Activated CD4-positive, alpha-beta T cell treated with anti-CD3 and anti-CD28 coated beads, Interleukin-2, amount 10 ng/mL, durations not matched to agents 7 days and 5 days (primary cell): ENCODE measurements around the gene PYGB. TPM values are rescaled to one million over a fixed set of nuclear protein-coding genes. Genes with fewer than 3 reads are reported as not detected.
A peak's percentile ranks its signal among the peaks of the same experiment; 100 is the strongest.

Source experiments
- CTCF ChIA-PET: fragments of 350-600 bp; sonication (Branson Sonifier 250); formaldehyde crosslinking; loops from one replicate; lab custom pipeline; 2021; ENCODE audit warnings: antibody characterized with exemption; lab: Charles Lee
- POLR2A ChIA-PET: fragments of 350-600 bp; sonication (Branson Sonifier 250); formaldehyde crosslinking; loops from one replicate; lab custom pipeline; 2021; ENCODE audit warnings: antibody characterized with exemption; lab: Charles Lee
- DNase-seq: peaks from one replicate; pipeline ENCODE4 v3.0.0-alpha.2; 2020
- H3K27ac Mint-ChIP-seq: one replicate; pipeline ENCODE4 v1.8.0; 2021; ENCODE audit warnings: mild to moderate bottlenecking, moderate library complexity, mixed read lengths
- H3K27me3 Mint-ChIP-seq: one replicate; pipeline ENCODE4 v1.8.0; 2021; ENCODE audit warnings: mixed read lengths
- H3K36me3 Mint-ChIP-seq: one replicate; pipeline ENCODE4 v1.8.0; 2021; ENCODE audit warnings: low read depth, mixed read lengths
- H3K4me1 Mint-ChIP-seq: one replicate; pipeline ENCODE4 v1.8.0; 2021; ENCODE audit warnings: mixed read lengths
- H3K4me3 Mint-ChIP-seq: one replicate; pipeline ENCODE4 v1.8.0; 2021; ENCODE audit warnings: mild to moderate bottlenecking, moderate library complexity, mixed read lengths
- H3K9me3 Mint-ChIP-seq: one replicate; pipeline ENCODE4 v1.8.0; 2021; ENCODE audit warnings: mixed read lengths
- total RNA-seq, 2 experiments: library from RNA; stranded (reverse); gene quantifications; one replicate each; pipeline ENCODE4 v1.2.3, GENCODE V29; 2021

PYGB gene
- total RNA-seq, 2 experiments from 2014 or later = 28.7 to 30.2 TPM

DNA sequence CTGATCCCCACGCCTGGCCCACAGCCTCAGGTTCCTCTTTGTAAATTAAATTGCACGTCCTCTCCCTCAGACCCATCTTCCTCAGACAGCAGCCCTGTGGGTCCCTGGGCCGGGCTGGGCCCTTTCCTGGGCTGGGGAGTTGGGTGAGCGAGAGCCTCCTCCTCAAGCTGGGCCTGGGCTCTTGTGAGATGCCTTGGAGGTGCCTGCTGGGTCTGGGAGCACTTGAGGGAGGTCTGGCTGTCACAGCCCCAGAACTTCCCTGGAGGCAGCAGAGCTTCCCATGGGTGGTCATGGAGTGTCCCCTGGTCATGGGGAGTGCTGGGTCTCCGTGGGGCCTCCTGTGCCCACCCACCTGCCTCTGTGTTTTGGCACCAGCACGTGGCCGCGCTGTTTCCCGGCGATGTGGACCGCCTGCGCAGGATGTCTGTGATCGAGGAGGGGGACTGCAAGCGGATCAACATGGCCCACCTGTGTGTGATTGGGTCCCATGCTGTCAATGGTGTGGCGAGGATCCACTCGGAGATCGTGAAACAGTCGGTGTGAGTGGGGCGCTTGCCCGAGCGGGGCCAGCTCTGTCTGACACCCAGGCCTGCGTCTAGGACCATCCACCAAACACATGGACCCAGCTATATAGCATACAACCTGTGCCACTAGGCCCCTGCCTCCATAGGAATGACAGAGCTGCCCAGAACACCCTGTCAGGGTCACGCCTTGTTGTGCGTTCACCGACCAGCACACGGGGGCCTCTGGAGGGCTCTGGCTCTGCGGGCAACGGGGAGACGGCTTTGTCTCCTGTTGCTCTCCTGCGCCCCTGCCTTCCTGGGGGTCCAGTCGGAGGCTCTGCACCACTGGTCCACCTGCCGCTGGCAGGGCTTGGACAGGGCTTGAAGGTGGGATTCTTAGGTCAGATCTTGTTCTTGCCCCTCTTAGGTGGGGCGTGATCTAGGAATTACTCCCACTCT, 33.0 kb downstream of the PYGB start:
- no peak for DNase-seq
- no peaks in the 10 kb centered on the region for H3K27me3 Mint-ChIP-seq
- no peak overlapping the region for H3K27ac Mint-ChIP-seq
- H3K4me1 Mint-ChIP-seq = peaks cover 9% of the 10 kb centered on the region
- no peaks in the 10 kb centered on the region for H3K9me3 Mint-ChIP-seq
- no peak overlapping the region for H3K4me3 Mint-ChIP-seq
- peaks cover 8% of the 10 kb centered on the region for H3K36me3 Mint-ChIP-seq
- CTCF ChIA-PET = interaction anchor here (1.3 to 2.9 kb wide), 2 partner anchors 28 to 29 kb away, joined by 4 to 8 read pairs; no protein-coding TSS in a partner anchor
- POLR2A ChIA-PET = no interaction called here

DNA sequence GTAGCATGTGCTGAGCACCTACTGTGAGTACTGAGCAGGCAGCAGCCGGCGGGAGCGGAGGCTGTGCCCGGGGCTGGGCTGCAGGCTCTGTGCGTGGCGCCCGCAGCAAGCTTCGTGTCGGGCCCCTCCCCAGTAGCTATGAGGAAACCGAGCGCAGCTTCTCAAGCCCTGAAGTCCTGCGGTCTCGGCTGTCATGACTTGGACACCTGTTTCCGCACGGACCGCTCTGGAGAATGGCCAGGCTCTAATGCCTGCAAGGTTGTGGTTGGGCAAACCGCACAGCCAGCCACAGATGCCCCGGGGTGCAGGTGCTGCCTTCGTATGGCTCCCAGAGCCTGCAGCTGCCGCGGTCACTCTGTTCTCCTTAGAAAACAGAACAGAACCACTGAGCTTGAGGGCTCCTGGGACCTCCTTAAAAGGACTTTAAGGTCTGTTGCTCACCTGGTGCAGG, 33.7 kb downstream of the PYGB start:
- ChIA-PET POLR2A (no interaction called here), CTCF (interaction anchor here (1.0 to 2.9 kb wide), 3 partner anchors 8 to 29 kb away, joined by 3 to 8 read pairs (median 4); no protein-coding TSS in a partner anchor)
- peak overlapping the region; percentile 90 for H3K27ac Mint-ChIP-seq
- peaks cover 8% of the 10 kb centered on the region for H3K36me3 Mint-ChIP-seq
- H3K27me3 Mint-ChIP-seq = no peaks in the 10 kb centered on the region
- H3K4me3 Mint-ChIP-seq = no peak overlapping the region
- DNase-seq = no peak
- H3K9me3 Mint-ChIP-seq = no peaks in the 10 kb centered on the region
- peaks cover 9% of the 10 kb centered on the region for H3K4me1 Mint-ChIP-seq

DNA sequence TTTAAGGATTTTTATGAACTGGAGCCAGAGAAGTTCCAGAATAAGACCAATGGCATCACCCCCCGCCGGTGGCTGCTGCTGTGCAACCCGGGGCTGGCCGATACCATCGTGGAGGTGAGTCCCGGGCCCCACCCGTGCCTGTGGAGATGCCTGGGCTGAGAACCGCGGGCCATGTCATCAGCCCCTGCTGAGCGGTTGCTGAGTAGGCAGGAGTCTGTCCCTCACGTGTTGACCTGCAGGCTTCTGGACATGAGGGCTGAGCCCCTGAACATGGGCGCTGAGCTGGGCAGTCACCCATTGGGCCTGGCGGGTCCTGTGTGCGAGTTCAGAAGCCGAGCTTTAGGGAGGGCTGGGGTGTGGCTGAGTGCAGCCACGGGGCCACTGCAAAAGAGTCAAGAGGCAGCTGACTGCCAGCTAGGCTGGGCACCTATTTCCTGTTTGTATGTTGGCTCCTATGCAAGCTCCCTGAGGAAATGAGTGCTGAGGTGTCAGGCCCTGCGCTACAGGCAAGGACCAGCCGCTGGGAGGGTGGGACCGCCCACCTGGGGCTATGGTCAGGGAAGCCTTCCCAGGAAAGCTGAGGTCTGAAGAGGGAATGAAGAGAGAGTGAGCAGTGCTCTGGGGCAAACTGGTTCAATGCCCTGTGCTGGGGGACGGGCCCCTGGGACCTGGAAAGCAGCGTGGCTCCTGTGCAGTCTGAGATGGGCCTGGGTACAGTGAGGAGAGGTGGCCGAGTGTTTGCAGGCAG, 34.3 kb downstream of the PYGB start:
- Mint-ChIP-seq H3K27ac (peak overlapping the region; percentile 90), H3K4me1 (peaks cover 9% of the 10 kb centered on the region), H3K36me3 (peaks cover 8% of the 10 kb centered on the region), H3K4me3 (no peak overlapping the region), H3K27me3 (no peaks in the 10 kb centered on the region), H3K9me3 (no peaks in the 10 kb centered on the region)
- no peak for DNase-seq
- ChIA-PET POLR2A (no interaction called here), CTCF (interaction anchor here (1.0 to 2.9 kb wide), 4 partner anchors 9 to 117 kb away, joined by 3 to 8 read pairs (median 4); no protein-coding TSS in a partner anchor)

DNA sequence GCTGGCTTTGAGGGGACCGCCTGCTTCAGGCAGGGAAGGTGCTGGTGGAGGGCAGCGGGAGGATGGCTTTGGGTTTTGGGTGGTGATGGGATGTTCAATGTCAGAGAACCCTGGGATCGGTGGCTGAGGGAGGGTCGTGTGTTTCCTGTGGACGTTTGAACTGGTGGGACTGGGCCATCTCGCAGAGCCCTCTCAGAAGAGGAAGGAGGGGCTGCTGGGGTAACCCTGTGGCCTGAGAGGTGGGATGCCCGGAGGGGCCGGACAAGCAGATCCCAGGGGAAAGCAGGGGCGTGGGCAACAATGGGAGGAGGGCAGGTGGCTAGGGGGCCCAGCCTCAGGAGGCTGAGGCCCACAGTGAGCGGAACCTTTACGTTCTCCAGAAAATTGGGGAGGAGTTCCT, 34.9 kb downstream of the PYGB start:
- peak overlapping the region; percentile 90 for H3K27ac Mint-ChIP-seq
- no peaks in the 10 kb centered on the region for H3K27me3 Mint-ChIP-seq
- peaks cover 9% of the 10 kb centered on the region for H3K4me1 Mint-ChIP-seq
- H3K4me3 Mint-ChIP-seq = no peak overlapping the region
- ChIA-PET POLR2A (no interaction called here), CTCF (interaction anchor here (1.0 to 1.3 kb wide), 2 partner anchors 10 to 117 kb away, joined by 3 read pairs; no protein-coding TSS in a partner anchor)
- DNase-seq = no peak
- peaks cover 8% of the 10 kb centered on the region for H3K36me3 Mint-ChIP-seq
- H3K9me3 Mint-ChIP-seq = no peaks in the 10 kb centered on the region

DNA sequence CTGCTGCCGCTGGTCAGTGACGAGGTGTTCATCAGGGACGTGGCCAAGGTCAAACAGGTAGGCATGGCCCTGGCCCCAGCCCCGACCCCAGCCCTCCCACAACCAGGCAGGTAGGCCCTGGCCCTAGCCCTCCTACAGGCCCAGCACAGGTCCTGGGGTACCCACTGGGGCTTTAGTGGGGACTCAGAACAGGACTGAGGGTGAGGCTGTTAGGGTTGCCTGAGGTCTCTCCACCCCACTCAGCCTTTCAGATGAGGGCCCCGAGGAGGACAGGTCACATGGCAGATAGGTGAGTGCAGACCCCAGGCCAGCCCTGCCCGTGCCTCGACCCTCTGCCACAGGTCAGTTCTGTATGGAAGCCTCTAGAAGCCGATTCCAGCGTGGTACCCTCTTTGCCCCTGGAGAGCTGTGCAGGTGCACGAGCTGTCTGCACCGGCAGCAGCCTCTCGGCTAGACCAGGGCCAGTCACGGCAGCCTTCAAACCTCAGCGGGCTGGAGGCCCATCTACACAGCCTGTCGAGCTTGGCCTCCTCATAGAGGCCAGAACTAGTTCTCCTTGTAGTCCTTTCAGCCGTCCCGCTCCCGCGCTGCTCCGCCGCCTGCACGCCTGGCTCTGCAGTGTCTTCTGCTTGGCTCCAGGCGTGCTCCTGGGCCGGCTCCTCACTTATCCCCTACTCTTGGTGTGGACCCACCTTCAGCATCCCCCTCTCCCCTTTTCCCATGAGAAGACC, 35.5 kb downstream of the PYGB start:
- no peak for DNase-seq
- Mint-ChIP-seq H3K27me3 (no peaks in the 10 kb centered on the region), H3K4me3 (no peak overlapping the region), H3K4me1 (peaks cover 9% of the 10 kb centered on the region), H3K36me3 (peaks cover 8% of the 10 kb centered on the region), H3K27ac (no peak overlapping the region), H3K9me3 (no peaks in the 10 kb centered on the region)
- ChIA-PET POLR2A (no interaction called here), CTCF (interaction anchor here (1.3 kb wide), 1 partner anchor 116 kb away, joined by 3 read pairs; no protein-coding TSS in a partner anchor)

DNA sequence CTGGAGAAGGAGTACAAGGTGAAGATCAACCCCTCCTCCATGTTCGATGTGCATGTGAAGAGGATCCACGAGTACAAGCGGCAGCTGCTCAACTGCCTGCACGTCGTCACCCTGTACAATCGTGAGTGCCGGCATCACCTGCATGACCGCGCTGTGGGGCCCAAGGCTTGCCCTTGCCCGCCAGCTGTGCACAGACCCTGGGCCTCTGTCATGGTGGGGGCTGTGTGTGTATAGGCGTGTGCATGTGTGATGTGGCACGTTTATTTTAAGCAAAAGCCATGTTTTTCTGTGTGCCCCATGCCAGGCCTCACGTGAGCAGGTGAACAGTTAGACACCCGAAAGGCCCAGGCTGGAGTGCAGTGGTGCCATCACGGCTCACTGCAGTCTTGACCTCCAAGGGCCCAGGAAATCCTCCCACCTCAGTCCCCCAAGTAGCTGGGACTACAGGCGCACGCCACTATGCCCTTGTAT, 36.3 kb downstream of the PYGB start:
- Mint-ChIP-seq H3K27ac (peak overlapping the region; percentile 31), H3K9me3 (no peaks in the 10 kb centered on the region), H3K27me3 (no peaks in the 10 kb centered on the region), H3K4me3 (no peak overlapping the region), H3K4me1 (peaks cover 9% of the 10 kb centered on the region), H3K36me3 (peaks cover 11% of the 10 kb centered on the region)
- ChIA-PET CTCF (no interaction called here), POLR2A (no interaction called here)
- DNase-seq = no peak

DNA sequence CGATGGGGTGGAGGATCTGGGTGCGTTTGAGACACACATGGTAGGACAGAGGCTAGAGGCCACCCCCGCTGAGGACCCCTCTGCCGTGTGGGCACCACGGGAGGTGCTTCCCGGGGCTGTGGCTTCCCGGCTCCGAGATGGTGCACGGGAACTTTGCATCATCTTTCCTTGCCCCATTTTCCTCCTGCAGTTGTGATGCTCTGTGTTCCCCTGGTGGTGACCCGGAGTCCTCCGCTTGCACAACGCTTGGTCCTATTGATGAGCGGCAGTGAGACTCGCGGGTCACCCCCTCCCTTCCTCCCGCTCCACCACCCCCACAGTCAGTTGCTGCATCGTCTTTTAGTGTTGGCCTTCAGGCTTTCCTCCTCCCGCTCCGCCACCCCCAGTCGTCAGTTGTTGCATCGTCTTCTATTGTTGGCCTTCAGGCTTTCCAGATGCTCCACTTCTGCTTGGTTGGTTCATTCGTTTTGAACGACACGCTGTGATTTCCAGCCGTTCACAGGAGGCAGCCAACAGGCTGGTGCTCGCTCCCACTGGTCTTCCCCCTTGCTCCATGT, 37.3 kb downstream of the PYGB start:
- DNase-seq = no peak
- H3K9me3 Mint-ChIP-seq = no peaks in the 10 kb centered on the region
- POLR2A ChIA-PET = no interaction called here
- H3K4me3 Mint-ChIP-seq = no peak overlapping the region
- H3K4me1 Mint-ChIP-seq = peaks cover 9% of the 10 kb centered on the region
- peaks cover 15% of the 10 kb centered on the region for H3K36me3 Mint-ChIP-seq
- no peaks in the 10 kb centered on the region for H3K27me3 Mint-ChIP-seq
- CTCF ChIA-PET = no interaction called here
- H3K27ac Mint-ChIP-seq = no peak overlapping the region

DNA sequence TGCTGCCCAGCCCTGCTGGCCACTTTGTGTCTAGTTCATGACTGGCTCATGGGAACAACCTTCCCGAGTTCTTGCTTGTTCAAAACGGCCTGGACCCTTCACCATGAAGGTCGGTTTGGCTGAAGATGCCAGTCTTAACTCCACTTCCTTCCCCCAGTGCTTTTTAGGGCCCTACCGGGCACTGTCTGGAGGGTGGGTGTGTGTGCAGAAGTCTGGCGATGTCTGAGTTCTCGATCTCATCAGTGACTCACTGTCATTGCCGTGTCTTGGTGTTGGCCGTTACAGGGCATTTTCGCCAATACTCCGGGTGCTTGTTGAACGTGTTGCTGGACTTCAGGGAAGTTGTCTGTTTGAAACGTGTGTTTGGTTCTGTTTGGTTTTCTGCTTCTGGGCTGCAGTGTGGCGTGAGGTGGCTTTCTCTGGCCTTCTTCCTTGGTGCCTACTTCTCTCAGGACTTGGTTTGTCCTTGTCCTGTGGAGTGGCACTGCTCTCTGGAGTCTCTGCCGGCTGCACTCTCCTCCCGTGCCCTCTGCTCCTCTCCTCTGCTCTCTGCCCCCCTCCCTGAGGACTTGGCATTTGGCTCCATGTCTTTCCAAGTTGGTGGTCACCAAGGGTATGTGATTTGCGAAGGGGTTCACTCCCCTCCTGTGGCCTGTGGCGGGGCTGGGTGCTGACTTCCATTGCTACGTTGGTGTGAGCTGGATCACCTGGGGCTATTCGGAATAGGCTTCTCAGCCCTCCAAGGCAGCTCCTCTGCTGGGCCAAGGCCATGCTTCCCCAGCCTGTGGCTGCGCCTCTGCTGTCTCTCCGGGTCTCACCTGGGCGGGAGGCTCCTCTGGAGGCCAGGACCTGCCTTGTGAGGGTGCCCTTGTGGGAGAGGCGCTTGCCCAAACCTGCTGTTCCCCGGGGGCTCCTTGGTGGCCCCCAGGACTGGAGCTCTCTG, 38.2 kb downstream of the PYGB start:
- H3K9me3 Mint-ChIP-seq = no peaks in the 10 kb centered on the region
- no peak overlapping the region for H3K4me3 Mint-ChIP-seq
- H3K27me3 Mint-ChIP-seq = no peaks in the 10 kb centered on the region
- H3K36me3 Mint-ChIP-seq = peaks cover 15% of the 10 kb centered on the region
- CTCF ChIA-PET = no interaction called here
- no peak for DNase-seq
- POLR2A ChIA-PET = no interaction called here
- peaks cover 9% of the 10 kb centered on the region for H3K4me1 Mint-ChIP-seq
- no peak overlapping the region for H3K27ac Mint-ChIP-seq

DNA sequence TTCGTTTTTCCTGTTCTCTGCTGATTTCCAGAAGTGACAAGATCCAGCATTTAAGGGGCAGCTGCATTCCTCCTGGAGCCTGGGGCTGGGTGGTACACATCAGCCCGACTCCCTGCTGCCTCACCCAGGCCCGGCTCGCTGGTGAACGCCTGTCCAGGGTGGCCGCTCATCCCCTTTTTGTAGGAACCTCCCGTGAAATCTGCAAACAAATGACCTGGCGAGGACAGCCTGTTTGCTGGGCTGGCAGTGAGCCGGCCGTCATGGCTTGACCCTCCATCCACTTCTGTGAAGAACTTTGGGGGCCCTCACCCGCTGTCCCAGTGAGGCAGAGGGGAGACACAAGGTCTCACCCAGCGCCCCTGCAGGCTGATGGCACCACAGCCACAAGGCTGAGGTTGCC, 39.0 kb downstream of the PYGB start:
- no peak for DNase-seq
- H3K9me3 Mint-ChIP-seq = no peaks in the 10 kb centered on the region
- POLR2A ChIA-PET = interaction anchor here (0.7 kb wide), 1 partner anchor 51 kb away, joined by 4 read pairs; no protein-coding TSS in a partner anchor
- peaks cover 19% of the 10 kb centered on the region for H3K36me3 Mint-ChIP-seq
- H3K27ac Mint-ChIP-seq = no peak overlapping the region
- H3K4me3 Mint-ChIP-seq = no peak overlapping the region
- H3K27me3 Mint-ChIP-seq = no peaks in the 10 kb centered on the region
- CTCF ChIA-PET = interaction anchor here (1.1 kb wide), 1 partner anchor 13 kb away, joined by 4 read pairs; no protein-coding TSS in a partner anchor
- peaks cover 8% of the 10 kb centered on the region for H3K4me1 Mint-ChIP-seq

DNA sequence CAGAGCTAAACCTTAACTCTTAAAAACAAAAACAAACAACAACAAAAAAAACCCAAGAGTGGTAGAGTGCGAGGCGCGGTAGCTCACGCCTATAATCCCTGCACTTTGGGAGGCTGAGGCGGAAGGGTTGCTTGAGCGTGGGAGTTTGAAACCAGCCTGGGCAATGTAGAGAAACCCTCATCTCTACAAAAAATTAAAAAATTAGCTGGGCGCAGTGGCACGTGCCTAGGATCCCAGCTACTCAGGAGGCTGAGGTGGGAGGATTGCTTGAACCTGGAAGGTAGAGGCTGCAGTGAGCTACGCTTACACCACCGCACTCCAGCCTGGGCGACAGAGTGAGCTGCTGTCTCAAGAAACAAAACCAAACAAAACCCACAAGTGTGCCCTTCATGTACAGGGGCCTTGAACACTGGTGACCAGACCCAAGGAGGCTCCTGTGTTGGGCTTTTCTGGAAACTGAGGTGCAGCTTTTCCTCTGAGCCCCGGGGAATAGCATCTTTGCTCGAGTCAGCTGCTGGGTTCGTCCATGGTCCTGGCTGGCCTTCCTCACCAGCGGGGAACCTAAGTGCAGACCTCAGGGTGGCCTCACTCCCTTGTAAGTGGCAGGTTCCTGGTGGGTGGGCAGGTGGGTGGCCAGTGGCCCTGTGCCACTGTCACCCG, 39.9 kb downstream of the PYGB start:
- no peak for DNase-seq
- POLR2A ChIA-PET = interaction anchor here (0.7 kb wide), 1 partner anchor 50 kb away, joined by 4 read pairs; no protein-coding TSS in a partner anchor

More for the DNA sequence above, 39.9 kb downstream of the PYGB start:
- peaks cover under 1% of the 10 kb centered on the region for H3K4me1 Mint-ChIP-seq
- H3K9me3 Mint-ChIP-seq = no peaks in the 10 kb centered on the region
- peaks cover 15% of the 10 kb centered on the region for H3K36me3 Mint-ChIP-seq
- no peaks in the 10 kb centered on the region for H3K27me3 Mint-ChIP-seq
- CTCF ChIA-PET = interaction anchor here (0.7 to 1.1 kb wide), 2 partner anchors 12 to 112 kb away, joined by 3 to 4 read pairs; no protein-coding TSS in a partner anchor
- H3K27ac Mint-ChIP-seq = peak overlapping the region; percentile 36
- H3K4me3 Mint-ChIP-seq = no peak overlapping the region
